SK-N-DZ (cell line): ENCODE results near the gene FAM3C.
"Not testable (repeated sequence)": the region's sequence is repeated elsewhere in the genome, so short reads cannot be mapped to it uniquely, and the experiment has no call there.

Source experiments
- DNase-seq: peaks from one replicate; pipeline ENCODE4 v3.0.0-alpha.2; 2015; ENCODE audit warnings: low spot score

FAM3C gene

DNA sequence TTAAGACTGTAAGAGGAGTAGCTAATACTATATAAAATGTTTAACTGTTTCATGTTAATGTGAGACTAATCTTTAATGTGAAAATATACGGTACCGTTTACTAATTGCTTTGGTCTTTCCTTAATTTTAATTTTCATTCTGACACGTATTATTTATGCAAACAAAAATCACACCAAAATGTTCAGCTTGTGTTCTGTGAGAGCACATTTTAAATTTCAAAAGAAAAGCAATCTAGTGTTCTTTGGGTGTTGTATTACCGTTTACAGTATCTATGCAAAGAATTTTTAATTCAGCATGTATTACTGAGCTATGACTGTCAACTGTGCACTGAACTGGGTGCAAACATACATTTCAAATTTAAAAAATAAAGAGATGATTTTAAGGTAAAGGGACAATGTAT, 65.1 kb downstream of the FAM3C start:
- DNase-seq, result no peak

- DNase-seq, result no peak
These were observed 65.9 kb downstream of the FAM3C start for GRCh38 chr7:121330053-121330833.

- DNase-seq, result peak; percentile 42
These were observed 66.7 kb downstream of the FAM3C start for GRCh38 chr7:121329191-121330052.

- DNase-seq, result peak; percentile 65
These were observed 67.5 kb downstream of the FAM3C start, which contains the start of gene WNT16 for GRCh38 chr7:121328508-121329190. Gene WNT16, plus strand, starts transcription at chr7:121329000. Its CDS starts 293 bp downstream, at chr7:121329293.

DNA sequence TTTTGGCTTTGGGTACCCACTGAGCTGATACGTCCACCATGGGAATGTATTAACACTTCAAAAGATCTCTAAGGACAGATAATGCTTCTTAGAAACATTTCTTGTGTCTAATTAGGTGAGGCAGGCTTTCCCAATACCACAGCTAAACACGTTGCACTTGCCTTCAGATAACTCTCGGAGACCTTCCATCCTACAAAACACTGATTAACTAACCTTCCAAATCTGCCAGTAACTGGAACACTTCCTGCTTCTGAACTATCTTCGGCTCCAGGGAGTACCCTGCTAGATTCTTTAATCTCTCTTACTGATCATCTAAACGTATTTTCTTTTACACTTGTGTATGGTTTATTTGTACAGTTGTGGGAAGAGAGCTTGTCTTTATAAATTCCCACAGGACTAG, 68.4 kb downstream of the FAM3C start:
- no peak for DNase-seq

- no peak for DNase-seq
These were observed 72.4 kb downstream of the FAM3C start for GRCh38 chr7:121323515-121324302.

DNA sequence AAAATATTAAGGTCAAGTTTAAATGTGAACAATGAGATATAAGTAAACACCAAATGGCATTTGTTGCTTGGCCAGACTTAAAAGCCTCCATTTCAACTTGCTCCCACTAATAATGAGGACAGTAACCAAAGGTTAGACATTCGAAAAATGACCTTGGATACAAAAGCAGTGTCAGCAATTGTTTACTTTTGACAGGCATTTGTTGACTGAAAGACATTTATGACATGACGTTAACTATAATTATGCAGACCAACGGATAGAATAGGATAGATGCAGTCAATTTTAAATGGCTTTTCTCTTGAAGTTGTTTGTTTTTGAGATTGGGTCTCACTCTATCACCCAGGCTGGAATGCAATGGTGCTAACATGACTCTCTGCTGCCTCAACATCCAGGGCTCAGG, 73.6 kb downstream of the FAM3C start:
- no peak for DNase-seq

- not testable (repeated sequence) for DNase-seq
These were observed 80.9 kb downstream of the FAM3C start for GRCh38 chr7:121315170-121315569.

DNA sequence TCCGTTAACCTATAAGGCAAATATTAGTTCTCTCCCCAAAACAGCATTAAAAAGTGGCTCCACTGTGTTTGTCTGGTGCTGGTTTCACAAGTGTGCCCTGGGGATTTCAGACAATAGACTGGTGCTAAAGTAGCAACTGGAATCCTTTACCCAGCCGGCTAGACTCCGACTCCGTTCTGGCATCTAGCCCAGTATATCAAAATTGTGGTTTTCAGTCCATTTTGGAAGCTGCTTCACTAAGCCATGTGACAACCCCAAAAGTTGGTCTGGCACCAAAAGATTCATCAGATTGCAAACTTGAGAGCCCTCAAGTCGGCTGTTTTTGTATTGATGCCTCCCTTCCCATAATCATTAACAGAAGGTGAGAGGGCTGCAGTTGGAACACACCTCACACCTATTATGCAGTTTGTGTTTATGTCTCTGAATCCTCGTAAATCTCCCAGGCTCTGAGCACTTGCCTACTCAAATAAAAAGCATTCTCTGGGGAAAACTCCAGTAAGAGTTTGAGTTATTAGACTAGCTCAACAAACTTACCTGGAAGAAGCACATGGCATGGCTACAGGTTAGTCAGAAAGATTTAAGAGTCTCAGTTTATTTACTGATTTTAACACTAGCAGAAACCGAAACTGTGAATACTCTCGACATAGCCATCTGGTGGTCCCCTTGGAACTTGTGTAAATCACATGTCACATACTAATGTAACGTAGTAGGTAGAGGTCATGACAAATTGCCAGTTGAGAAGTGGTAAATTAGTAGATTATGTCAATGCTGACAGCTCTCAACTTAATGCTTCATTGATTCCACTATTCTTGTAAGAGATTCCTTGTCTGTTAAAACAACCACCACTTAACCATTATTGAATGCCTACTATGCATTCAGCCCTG, 82.1 kb downstream of the FAM3C start:
- no peak for DNase-seq

GRCh38 chr7:121313220-121313792, 82.8 kb downstream of the FAM3C start:
- DNase-seq, result no peak

DNA sequence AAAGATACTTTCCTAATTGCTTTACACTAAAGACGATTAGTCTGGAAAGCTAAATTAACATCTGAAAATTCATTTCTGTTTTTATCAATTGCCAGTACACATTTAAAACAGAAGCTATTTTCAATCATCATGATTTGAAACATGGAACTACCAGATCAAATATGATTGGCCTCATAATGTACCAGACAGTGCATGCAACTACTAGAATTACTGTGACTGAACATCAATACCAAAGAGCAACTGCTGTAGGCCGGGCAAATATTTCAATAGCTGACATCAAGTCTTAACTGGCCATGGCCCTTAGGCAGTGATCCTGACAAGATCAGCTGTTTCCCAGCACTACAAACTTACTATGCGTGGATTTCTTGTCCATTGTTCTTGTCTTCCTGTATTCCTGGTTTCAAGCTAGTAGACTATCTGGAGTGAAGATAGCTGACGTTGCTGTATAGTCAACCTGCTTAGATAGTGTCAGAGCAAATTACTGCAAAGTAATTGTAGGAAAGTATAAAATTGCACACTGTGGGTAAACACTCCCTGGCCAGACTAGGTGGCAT, 89.0 kb downstream of the FAM3C start:
- no peak for DNase-seq

DNA sequence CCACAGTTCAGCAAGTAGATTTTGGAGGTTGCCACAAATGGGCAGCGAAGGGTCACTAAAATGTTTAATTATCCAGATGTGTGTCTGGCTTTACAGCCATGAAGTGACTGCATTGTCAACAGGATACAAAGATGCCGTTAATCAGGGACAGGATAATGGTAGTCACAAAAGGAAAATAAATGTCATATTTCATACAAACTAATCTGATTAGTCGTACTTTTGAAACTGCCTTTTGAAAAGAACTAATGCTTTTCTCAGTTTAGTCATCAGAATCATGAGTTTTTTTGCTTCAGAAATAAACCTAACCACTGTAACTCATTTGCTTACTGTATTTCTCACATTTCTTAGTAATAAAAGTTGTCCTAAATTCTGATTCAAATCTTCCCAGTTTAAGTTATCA, 89.5 kb downstream of the FAM3C start:
- DNase-seq, result no peak

DNA sequence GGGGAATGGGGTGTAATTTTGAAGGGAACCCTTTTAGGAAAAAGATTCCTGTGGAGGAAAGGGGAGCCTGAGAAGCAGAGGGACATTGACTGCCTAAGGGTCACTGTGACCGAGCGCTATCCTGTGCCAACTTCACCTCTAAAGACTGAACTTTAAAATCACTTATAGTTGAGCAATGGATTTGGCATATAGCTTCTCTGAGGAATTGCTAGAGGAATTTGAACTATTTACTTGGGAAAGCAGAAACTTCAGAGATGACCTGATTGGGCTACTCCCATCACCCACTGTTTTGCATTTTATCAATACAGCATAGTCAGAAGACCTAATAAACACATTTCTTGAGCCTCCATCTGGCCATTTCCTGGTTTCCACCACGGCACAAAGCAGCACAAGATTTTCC, 91.0 kb downstream of the FAM3C start:
- no peak for DNase-seq

GRCh38 chr7:121304102-121304658, 91.9 kb downstream of the FAM3C start:
- DNase-seq, result no peak

DNA sequence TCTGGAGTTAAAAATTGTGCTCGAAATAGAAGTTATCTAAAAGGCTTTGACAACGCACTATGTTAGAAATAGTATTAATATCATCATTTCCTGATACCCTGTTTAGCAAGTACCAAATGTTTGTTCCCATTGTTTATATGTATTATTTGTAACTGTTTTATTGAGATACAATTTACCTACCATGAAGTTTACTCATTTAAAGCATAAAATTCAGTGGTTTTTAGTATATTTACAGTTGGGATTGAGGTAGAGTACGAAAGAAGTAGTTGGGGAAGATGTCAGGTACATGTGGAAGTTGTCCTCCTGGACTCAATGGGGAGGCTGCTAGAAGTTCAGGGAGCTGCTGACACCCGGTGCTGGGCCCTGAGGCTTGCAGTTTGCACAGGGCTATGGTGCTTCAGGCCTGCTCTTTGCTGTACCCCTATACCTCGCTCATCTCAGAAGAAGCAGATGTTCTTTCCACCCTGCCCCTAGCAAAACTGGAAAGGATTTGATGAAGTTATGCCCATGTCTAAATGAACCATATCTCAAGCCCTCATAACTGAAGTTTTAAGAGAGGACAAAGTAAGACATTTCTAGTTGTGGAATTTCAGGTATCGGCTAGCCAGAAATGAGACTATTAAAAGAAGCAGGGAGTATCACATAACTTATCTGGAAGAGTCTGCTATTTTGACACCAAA, 92.5 kb downstream of the FAM3C start:
- no peak for DNase-seq

- no peak for DNase-seq
These were observed 93.8 kb downstream of the FAM3C start for GRCh38 chr7:121302214-121302745.

- no peak for DNase-seq
These were observed 94.5 kb downstream of the FAM3C start for GRCh38 chr7:121301446-121302213.
